ENCODE data around the gene FNIP2. TPM values are rescaled to one million over a fixed set of nuclear protein-coding genes. Genes with fewer than 3 reads are reported as not detected.

FNIP2 gene
- total and polyA plus RNA-seq, 10 donors, result 2.4 to 59.1 (median 36.7) TPM

DNA sequence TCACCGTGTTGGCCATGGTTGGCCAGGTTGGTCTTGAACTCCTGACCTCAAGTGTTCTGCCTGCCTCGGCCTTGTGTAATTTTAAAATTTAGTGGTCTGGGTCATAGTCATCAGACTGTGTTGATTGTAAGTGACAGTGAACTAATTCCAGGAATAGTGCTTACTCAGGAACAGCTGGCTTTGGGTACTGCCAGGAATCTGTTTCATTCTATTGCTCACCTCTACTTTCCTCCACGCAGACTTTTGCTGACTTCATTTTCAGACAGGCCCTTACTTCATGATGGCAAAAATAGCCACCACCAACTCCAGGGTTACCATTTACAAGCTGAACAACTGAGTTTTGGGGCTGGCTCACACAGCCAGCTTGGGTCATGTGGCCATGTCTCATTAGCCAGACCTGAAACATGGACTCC, 54.6 kb downstream of the FNIP2 start:
- Histone ChIP-seq H3K4me1 (peaks cover 0 to 50% (median 12%) of the 10 kb centered on the region in 6 donors), H3K4me3 (no peak overlapping the region), H3K36me3 (peaks cover 0 to 6% (median 0%) of the 10 kb centered on the region in 6 donors), H3K27me3 (replicated peaks in 1 of 7) (peaks cover 0 to 37% (median 0%) of the 10 kb centered on the region in 7 donors), H3K9me3 (no peaks in the 10 kb centered on the region), H3K27ac (no peak overlapping the region)
- WGBS, 5 donors, result 72 to 89% (median 79%) methylated on average over 3 of the region's 3 CpGs
- intact Hi-C loops (cut with DNase I; ENCODE audit: low total_unique reads), result no loop called here
- TF ChIP-seq POLR2AphosphoS5 (IDR thresholded peaks at IDR 0.05), result no peak
- no peak for DNase-seq

- TF ChIP-seq, protein P1, sequence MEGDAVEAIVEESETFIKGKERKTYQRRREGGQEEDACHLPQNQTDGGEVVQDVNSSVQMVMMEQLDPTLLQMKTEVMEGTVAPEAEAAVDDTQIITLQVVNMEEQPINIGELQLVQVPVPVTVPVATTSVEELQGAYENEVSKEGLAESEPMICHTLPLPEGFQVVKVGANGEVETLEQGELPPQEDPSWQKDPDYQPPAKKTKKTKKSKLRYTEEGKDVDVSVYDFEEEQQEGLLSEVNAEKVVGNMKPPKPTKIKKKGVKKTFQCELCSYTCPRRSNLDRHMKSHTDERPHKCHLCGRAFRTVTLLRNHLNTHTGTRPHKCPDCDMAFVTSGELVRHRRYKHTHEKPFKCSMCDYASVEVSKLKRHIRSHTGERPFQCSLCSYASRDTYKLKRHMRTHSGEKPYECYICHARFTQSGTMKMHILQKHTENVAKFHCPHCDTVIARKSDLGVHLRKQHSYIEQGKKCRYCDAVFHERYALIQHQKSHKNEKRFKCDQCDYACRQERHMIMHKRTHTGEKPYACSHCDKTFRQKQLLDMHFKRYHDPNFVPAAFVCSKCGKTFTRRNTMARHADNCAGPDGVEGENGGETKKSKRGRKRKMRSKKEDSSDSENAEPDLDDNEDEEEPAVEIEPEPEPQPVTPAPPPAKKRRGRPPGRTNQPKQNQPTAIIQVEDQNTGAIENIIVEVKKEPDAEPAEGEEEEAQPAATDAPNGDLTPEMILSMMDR (IDR thresholded peaks at IDR 0.05 in 8 of 11, conservative IDR thresholded peaks at IDR 0.05 in 3 of 11), result no peak
- no peak for DNase-seq
- peaks cover 0 to 38% (median 8%) of the 10 kb centered on the region in 6 donors for H3K4me1 ChIP-seq
- H3K36me3 ChIP-seq, result peaks cover 0 to 14% (median 0%) of the 10 kb centered on the region in 6 donors
- no peak overlapping the region for H3K4me3 ChIP-seq
- WGBS, 5 donors, result 75 to 87% (median 81%) methylated on average over 7 of the region's 7 CpGs
- H3K27me3 ChIP-seq (replicated peaks in 1 of 7), result peaks cover 0 to 25% (median 0%) of the 10 kb centered on the region in 7 donors
- H3K27ac ChIP-seq, result no peak overlapping the region
- no peaks in the 10 kb centered on the region for H3K9me3 ChIP-seq
- intact Hi-C loops (cut with DNase I; ENCODE audit: low total_unique reads), result no loop called here
These were observed 55.8 kb downstream of the FNIP2 start for GRCh38 chr4:158824425-158825274.

DNA sequence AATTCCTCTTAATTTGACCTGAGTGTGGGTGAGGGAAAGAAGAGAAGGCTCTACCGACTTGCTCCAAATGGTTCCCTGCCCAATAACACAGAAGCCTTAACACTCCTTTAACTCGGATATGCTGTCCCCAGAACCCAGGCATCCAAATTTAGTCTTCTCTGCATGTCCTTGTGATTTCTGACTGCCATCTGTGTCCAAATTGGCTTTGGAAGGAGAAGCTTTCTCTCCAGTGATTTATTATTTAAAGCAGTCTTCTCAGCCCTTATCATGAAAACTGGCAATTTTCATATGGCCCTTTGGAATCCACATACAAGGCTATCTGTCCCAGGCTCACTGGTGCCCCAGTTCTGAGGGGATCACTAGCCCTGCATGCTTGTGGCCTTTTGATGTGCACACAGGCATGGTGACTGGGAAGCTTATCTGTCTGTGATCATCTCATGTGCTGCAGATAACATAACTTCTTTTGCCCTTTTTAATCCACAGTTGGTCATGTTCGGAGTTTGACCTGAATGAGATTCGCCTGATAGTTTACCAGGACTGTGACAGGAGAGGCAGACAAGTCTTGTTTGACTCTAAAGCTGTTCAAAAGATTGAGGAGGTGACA, 56.7 kb downstream of the FNIP2 start:
- Histone ChIP-seq H3K27me3 (replicated peaks in 1 of 7) (peaks cover 0 to 23% (median 0%) of the 10 kb centered on the region in 7 donors), H3K4me3 (no peak overlapping the region), H3K4me1 (peaks cover 0 to 32% (median 8%) of the 10 kb centered on the region in 6 donors), H3K36me3 (peaks cover 0 to 16% (median 0%) of the 10 kb centered on the region in 6 donors), H3K27ac (no peak overlapping the region), H3K9me3 (no peaks in the 10 kb centered on the region)
- no peak for TF ChIP-seq POLR2A (IDR thresholded peaks at IDR 0.05)
- TF ChIP-seq, protein P1 (IDR thresholded peaks at IDR 0.05 in 8 of 11, conservative IDR thresholded peaks at IDR 0.05 in 3 of 11), result no peak
- no peak for TF ChIP-seq POLR2AphosphoS5 (IDR thresholded peaks at IDR 0.05)
- no peak for DNase-seq
- intact Hi-C loops (cut with DNase I; ENCODE audit: low total_unique reads), result no loop called here
- WGBS, 5 donors, result 84 to 94% (median 87%) methylated on average over 4 of the region's 4 CpGs

DNA sequence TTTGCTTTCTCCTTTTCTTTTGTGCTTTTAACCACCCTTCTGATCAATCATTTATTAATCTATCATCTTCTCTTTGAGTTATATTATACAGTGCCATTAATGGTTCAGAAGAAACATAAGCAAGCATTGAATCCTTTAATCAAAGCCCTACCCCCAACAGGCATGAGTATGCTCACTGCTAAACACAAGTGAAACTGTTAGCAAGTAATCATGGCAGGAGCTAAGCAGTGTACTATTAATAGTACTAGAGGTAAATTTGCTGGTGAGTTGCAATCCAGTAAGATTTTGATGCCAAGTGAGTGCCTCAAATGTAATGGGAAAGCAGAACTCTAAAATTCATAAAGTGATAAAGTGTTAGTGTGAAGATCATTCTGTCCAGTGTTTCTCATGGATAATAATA, 57.2 kb downstream of the FNIP2 start:
- Histone ChIP-seq H3K9me3 (no peaks in the 10 kb centered on the region), H3K27ac (no peak overlapping the region), H3K4me1 (peaks cover 0 to 32% (median 8%) of the 10 kb centered on the region in 6 donors), H3K27me3 (replicated peaks in 1 of 7) (peaks cover 0 to 23% (median 0%) of the 10 kb centered on the region in 7 donors), H3K4me3 (no peak overlapping the region), H3K36me3 (peaks cover 0 to 21% (median 0%) of the 10 kb centered on the region in 6 donors)
- intact Hi-C loops (cut with DNase I; ENCODE audit: low total_unique reads), result no loop called here
- no peak for DNase-seq
- TF ChIP-seq, protein P1 (IDR thresholded peaks at IDR 0.05 in 8 of 11, conservative IDR thresholded peaks at IDR 0.05 in 3 of 11), result no peak
- TF ChIP-seq POLR2AphosphoS5 (IDR thresholded peaks at IDR 0.05) (no peak), POLR2A (IDR thresholded peaks at IDR 0.05) (no peak)
